ENCODE data around the gene ZBTB49. TPM values are rescaled to one million over a fixed set of nuclear protein-coding genes. Genes with fewer than 3 reads are reported as not detected.

Gene ZBTB49
- total RNA-seq, 1 donor from 2014 or later, result 5.7 TPM

DNA sequence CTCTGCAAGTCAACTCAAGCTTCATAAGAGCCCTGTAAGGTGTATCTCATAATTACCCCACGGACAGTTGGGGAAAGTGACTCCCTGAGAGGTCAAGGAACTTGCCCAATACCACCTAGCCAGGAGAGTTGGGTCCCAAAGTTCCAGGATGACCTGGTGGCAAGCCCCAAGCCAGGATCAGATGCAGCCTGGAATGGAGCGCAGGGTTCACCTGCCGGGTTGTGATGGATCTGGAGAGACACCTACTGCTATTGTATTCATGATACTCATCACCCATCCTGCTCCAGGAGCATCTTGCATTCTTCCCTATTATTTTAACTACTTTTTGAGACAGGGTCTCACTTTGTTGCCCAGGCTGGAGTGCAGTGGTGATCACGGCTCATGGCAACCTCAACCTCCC is 36.1 kb downstream of the ZBTB49 start:
- DNase-seq (ENCODE audit: low read depth, low spot score), result no peak
- TF ChIP-seq, protein P1, sequence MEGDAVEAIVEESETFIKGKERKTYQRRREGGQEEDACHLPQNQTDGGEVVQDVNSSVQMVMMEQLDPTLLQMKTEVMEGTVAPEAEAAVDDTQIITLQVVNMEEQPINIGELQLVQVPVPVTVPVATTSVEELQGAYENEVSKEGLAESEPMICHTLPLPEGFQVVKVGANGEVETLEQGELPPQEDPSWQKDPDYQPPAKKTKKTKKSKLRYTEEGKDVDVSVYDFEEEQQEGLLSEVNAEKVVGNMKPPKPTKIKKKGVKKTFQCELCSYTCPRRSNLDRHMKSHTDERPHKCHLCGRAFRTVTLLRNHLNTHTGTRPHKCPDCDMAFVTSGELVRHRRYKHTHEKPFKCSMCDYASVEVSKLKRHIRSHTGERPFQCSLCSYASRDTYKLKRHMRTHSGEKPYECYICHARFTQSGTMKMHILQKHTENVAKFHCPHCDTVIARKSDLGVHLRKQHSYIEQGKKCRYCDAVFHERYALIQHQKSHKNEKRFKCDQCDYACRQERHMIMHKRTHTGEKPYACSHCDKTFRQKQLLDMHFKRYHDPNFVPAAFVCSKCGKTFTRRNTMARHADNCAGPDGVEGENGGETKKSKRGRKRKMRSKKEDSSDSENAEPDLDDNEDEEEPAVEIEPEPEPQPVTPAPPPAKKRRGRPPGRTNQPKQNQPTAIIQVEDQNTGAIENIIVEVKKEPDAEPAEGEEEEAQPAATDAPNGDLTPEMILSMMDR (conservative IDR thresholded peaks at IDR 0.05), result no peak
- peaks cover 4% of the 10 kb centered on the region for H3K36me3 Mint-ChIP-seq (ENCODE audit: low read depth)
- no peak overlapping the region for H3K4me3 Mint-ChIP-seq
- H3K27ac Mint-ChIP-seq (ENCODE audit: unreplicated experiment), result no peak overlapping the region
- H3K9me3 Mint-ChIP-seq, result no peaks in the 10 kb centered on the region
- peaks cover 16% of the 10 kb centered on the region for H3K4me1 Mint-ChIP-seq
- no peaks in the 10 kb centered on the region for H3K27me3 Mint-ChIP-seq (ENCODE audit: low read depth)

DNA sequence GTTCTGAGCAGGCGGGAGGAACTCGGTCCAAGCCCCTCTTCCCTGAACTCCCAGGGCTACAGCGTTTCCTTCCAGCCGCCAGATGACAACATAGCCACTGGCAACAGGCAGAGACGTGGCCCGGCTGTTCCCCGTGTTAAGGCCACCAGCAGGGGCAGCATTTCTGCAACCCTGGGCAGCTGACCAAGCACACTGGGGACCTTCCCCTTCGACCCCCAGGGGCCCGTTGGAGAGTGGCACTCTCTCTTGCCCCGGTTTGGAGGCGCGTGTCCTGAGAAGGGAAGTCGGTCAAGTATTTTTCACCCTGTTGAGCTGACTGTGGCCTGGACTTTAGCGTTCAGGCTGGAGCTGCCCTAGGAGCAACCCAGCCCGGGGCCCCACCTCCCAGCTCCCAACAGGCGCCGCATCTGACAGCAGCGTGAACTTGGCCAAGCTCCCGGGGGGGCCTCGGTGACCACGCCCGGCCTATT is 37.6 kb downstream of the ZBTB49 start:
- Mint-ChIP-seq H3K27me3 (ENCODE audit: low read depth) (no peaks in the 10 kb centered on the region), H3K4me3 (no peak overlapping the region), H3K9me3 (no peaks in the 10 kb centered on the region), H3K27ac (ENCODE audit: unreplicated experiment) (peak overlapping the region; percentile 81), H3K36me3 (ENCODE audit: low read depth) (peaks cover 4% of the 10 kb centered on the region), H3K4me1 (peaks cover 16% of the 10 kb centered on the region)
- TF ChIP-seq, protein P1 (conservative IDR thresholded peaks at IDR 0.05), result peak; percentile 55
- DNase-seq (ENCODE audit: low read depth, low spot score), result peak; percentile 50

DNA sequence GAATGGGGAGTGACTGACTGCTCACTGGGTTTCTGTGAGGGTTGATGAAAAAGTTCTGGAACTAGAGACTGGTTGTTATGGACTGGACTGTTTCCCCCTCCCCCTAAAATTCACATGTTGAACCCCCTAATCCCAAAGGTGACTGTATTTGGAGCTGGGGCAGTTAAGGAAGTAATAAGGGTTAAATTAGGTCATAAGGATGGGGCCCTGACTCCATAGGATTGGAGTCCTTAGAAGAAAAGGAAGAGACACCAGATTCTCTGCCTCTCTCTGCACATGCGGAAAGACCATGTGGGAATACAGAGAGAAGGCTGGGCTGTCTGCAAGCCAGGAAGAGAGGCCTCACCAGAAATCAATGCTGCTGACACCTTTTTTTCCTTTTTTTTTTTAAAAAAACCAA is 38.2 kb downstream of the ZBTB49 start:
- TF ChIP-seq, protein P1 (conservative IDR thresholded peaks at IDR 0.05), result no peak
- Mint-ChIP-seq H3K27me3 (ENCODE audit: low read depth) (no peaks in the 10 kb centered on the region), H3K4me3 (no peak overlapping the region), H3K27ac (ENCODE audit: unreplicated experiment) (no peak overlapping the region), H3K36me3 (ENCODE audit: low read depth) (peaks cover 4% of the 10 kb centered on the region), H3K4me1 (peaks cover 16% of the 10 kb centered on the region), H3K9me3 (no peaks in the 10 kb centered on the region)
- DNase-seq (ENCODE audit: low read depth, low spot score), result no peak

GRCh38 chr4:4328840-4329239 is 38.8 kb downstream of the ZBTB49 start:
- no peaks in the 10 kb centered on the region for H3K9me3 Mint-ChIP-seq
- no peak overlapping the region for H3K27ac Mint-ChIP-seq (ENCODE audit: unreplicated experiment)
- peaks cover 14% of the 10 kb centered on the region for H3K4me1 Mint-ChIP-seq
- DNase-seq (ENCODE audit: low read depth, low spot score), result no peak
- no peaks in the 10 kb centered on the region for H3K27me3 Mint-ChIP-seq (ENCODE audit: low read depth)
- no peak overlapping the region for H3K4me3 Mint-ChIP-seq
- TF ChIP-seq, protein P1 (conservative IDR thresholded peaks at IDR 0.05), result no peak
- H3K36me3 Mint-ChIP-seq (ENCODE audit: low read depth), result peaks cover 2% of the 10 kb centered on the region

GRCh38 chr4:4329496-4329895 is 39.4 kb downstream of the ZBTB49 start:
- no peak overlapping the region for H3K27ac Mint-ChIP-seq (ENCODE audit: unreplicated experiment)
- no peaks in the 10 kb centered on the region for H3K36me3 Mint-ChIP-seq (ENCODE audit: low read depth)
- TF ChIP-seq, protein P1 (conservative IDR thresholded peaks at IDR 0.05), result no peak
- H3K4me3 Mint-ChIP-seq, result no peak overlapping the region
- H3K9me3 Mint-ChIP-seq, result no peaks in the 10 kb centered on the region
- peaks cover 8% of the 10 kb centered on the region for H3K4me1 Mint-ChIP-seq
- no peak for DNase-seq (ENCODE audit: low read depth, low spot score)
- no peaks in the 10 kb centered on the region for H3K27me3 Mint-ChIP-seq (ENCODE audit: low read depth)

DNA sequence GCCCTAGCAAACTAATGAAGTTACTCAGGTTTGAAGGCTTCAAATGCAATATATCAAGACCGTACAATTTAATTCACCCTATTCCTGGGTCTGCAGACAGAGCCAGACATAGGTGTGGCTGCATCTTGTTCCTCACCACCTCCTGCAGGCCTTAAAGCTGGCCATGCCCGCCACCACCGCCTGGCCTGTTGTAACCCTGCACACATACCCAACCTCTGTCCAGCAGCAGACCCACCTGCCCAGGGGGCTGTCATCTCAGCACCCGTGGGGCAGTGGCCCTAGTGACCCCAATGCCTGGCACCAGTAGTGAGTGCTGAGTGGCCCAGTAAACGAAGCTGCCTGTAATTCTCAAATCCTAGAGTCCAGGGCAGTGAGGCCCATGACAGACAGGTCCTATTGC is 40.7 kb downstream of the ZBTB49 start:
- H3K27ac Mint-ChIP-seq (ENCODE audit: unreplicated experiment), result no peak overlapping the region
- no peaks in the 10 kb centered on the region for H3K9me3 Mint-ChIP-seq
- peaks cover 5% of the 10 kb centered on the region for H3K4me1 Mint-ChIP-seq
- no peak for DNase-seq (ENCODE audit: low read depth, low spot score)
- H3K27me3 Mint-ChIP-seq (ENCODE audit: low read depth), result no peaks in the 10 kb centered on the region
- no peak overlapping the region for H3K4me3 Mint-ChIP-seq
- TF ChIP-seq, protein P1 (conservative IDR thresholded peaks at IDR 0.05), result no peak
- H3K36me3 Mint-ChIP-seq (ENCODE audit: low read depth), result no peaks in the 10 kb centered on the region

Measured in neural crest cell (in vitro differentiated cells).